Stimulated activated CD4-positive, alpha-beta T cell treated with anti-CD3 and anti-CD28 coated beads, Interleukin-15, amount 100 ng/mL, for 48 hours (primary cell): ENCODE measurements around the gene OTOL1.

Experiments used
- DNase-seq, 2 donors: peaks; one replicate each; pipeline ENCODE4 v3.0.0-alpha.2; 2020; ENCODE audit warnings: low read depth in 2 of 2

Gene OTOL1

DNA sequence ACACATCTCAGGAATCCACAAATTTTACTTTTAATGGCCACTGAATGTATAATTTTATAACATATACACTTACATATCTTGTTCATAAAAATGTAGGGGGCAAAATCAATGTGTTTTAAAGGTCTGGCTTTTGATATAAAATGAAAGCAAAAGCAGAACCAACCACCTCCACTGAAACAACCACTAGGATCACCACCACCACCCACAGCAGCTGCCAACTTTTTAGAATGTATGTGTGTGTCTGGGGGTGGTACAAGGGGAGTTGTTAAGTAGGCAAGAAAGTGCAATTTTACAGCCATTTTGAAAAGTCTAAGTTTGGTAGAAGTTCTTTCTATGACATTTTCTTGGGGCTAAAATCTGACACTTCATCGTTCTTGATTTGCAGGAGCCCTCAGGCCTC, 44.0 kb downstream of the OTOL1 start:
- DNase-seq = no peak

- no peak for DNase-seq
Measured at GRCh38 chr3:161545824-161546223, 49.2 kb downstream of the OTOL1 start.

DNA sequence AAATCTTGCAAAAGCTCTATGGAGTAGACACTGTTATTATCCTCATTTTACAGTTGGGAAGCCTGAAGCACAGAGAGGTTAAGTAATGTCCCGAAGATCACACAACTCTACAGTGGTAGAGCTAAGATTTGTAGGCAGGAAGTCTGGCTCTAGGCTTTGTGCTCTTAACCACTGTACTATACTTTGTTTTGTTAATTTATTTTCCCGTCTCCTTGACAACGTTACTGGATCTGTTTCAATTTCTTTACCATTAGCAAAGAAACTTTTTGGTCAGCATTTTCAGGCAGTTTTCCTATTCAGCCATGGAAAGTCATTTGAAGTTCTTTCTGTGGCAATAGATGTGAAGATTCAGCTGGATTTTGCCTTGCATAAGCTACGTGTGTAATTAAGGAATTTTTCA, 51.7 kb downstream of the OTOL1 start:
- DNase-seq = no peak

DNA sequence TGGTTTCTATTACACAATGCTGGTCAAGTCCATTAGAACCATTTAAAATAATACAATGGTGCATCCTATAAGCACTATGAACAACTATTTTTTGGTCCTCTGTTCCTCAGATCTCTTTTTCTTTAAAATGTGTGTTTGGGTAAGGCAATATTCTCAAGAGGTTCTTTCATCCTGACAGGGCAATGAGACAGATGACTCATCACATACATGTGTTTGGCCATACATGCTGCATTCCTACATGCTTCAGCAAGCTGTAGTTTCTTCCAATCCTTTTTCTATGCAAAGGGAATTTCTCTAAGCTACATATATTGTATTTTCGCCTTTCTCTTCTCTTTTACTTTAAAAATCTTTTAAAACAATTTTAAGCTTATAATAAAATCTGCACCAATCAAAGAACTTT, 52.7 kb downstream of the OTOL1 start:
- DNase-seq = no peak

DNA sequence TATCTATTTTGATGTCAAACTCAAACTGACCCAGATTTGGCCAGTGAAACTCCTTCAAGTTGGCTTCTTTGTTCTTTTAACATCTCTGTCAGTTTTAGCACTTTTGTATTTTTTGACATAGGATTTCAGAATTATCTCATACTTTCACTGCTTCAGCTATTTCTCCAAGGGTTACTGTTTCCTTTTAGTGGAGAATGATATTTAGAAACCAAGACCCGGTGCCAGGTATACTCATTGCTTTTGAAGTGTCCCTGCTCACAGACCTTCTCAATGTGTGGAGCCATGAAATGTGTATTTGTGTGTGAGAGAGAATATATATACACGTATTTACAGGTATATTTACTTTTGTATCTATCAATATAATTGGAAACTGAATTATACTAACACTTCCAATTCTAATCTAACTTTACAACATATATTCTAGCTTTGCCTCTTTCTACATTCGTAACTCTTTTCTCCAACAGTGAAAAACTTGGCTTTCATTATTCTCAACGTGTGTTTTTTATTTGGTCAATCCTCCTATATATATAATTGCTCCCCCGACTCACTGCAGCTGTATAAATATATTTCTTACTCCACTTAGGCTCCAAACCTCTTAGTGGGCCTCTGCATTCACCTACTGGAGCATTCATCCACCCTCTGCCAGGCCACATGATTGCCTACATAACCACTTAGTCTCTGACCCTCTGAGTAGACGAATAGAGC, 54.0 kb downstream of the OTOL1 start:
- DNase-seq = no peak

DNA sequence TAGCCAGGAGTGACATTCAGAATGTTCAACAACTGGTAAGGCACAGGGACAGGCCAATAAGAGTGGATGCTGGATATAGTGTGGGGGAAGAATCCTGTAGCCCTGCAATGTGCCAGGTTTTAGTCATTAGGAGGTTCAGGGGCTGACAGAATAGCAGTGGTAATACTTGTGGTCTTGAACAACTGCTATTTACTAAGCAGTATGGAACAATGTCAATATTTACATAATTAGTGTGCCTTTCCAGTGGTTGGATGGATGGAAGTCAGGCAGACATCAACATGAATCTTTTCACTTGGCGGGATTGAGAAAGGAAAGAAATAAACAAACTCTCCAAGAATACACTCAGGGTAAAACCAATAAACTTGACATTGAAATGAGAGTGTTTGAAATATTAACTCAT, 55.1 kb downstream of the OTOL1 start:
- no peak for DNase-seq

- DNase-seq = no peak
Measured at GRCh38 chr3:161552984-161553560, 56.5 kb downstream of the OTOL1 start.
